ENCODE data around the gene C1QA.

Gene C1QA

DNA sequence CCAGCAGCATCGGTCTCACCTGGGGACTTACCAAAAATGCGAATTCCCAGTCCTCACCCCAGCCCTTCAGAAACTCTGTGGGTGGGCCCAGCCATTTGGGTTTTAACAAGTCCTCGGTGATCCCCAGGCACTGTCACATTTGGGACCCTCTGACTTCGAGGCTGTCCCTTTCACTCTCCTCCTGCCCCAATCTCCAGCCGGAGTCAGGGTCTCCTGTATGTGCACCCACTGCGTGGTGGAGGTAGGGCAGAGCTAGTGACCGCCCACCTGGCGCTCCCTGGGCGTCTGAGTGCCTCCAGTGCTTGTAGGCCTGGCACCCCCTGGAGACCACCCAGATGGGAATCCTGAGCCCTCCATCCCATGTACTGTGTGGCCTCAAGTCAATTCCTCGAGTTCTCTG, 42.0 kb upstream of the C1QA start:
- H3K4me1 ChIP-seq (ENCODE audit: control insufficient read depth, insufficient read depth, low read length), result no peaks in the 10 kb centered on the region
- H3K36me3 ChIP-seq (ENCODE audit: control insufficient read depth in 2 of 2, insufficient read depth in 1 of 2, low read length in 2 of 2), result no peaks in the 10 kb centered on the region
- no peaks in the 10 kb centered on the region for H3K9me3 ChIP-seq (ENCODE audit: control insufficient read depth, insufficient read depth, low read depth, low read length)
- no peak overlapping the region for H3K4me3 ChIP-seq (ENCODE audit: low read depth, low read length)
- H3K27ac ChIP-seq (ENCODE audit: extremely low read depth, low read depth, low read length), result no peak overlapping the region
- TF ChIP-seq MEIS1 (CRISPR knock-in tag; IDR thresholded peaks at IDR 0.05; ENCODE audit: borderline replicate concordance) (no peak), ZNF350 (tag by site-specific recombination; IDR thresholded peaks at IDR 0.05) (no peak), ZNF214 (tag by site-specific recombination; IDR thresholded peaks at IDR 0.05; ENCODE audit: borderline replicate concordance) (no peak), ZNF510 (tag by site-specific recombination; IDR thresholded peaks at IDR 0.05; ENCODE audit: insufficient replicate concordance) (no peak), ZBTB48 (tag by site-specific recombination; IDR thresholded peaks at IDR 0.05) (no peak), ZNF610 (tag by site-specific recombination; IDR thresholded peaks at IDR 0.05; ENCODE audit: borderline replicate concordance) (no peak), ZNF548 (tag by site-specific recombination; IDR thresholded peaks at IDR 0.05) (no peak), ZSCAN23 (tag by site-specific recombination; IDR thresholded peaks at IDR 0.05) (no peak), GLI2 (tag by site-specific recombination; IDR thresholded peaks at IDR 0.05; ENCODE audit: borderline replicate concordance, low read depth) (no peak), GLIS2 (tag by site-specific recombination; IDR thresholded peaks at IDR 0.05) (no peak), ZNF529 (tag by site-specific recombination; IDR thresholded peaks at IDR 0.05; ENCODE audit: insufficient replicate concordance) (no peak), ZIC2 (tag by site-specific recombination; IDR thresholded peaks at IDR 0.05) (no peak), ZBTB17 (tag by site-specific recombination; IDR thresholded peaks at IDR 0.05) (no peak), ZNF302 (tag by site-specific recombination; IDR thresholded peaks at IDR 0.05; ENCODE audit: low read depth) (no peak)
- TF ChIP-seq, protein P1, sequence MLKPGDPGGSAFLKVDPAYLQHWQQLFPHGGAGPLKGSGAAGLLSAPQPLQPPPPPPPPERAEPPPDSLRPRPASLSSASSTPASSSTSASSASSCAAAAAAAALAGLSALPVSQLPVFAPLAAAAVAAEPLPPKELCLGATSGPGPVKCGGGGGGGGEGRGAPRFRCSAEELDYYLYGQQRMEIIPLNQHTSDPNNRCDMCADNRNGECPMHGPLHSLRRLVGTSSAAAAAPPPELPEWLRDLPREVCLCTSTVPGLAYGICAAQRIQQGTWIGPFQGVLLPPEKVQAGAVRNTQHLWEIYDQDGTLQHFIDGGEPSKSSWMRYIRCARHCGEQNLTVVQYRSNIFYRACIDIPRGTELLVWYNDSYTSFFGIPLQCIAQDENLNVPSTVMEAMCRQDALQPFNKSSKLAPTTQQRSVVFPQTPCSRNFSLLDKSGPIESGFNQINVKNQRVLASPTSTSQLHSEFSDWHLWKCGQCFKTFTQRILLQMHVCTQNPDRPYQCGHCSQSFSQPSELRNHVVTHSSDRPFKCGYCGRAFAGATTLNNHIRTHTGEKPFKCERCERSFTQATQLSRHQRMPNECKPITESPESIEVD (tag by site-specific recombination; IDR thresholded peaks at IDR 0.05), result no peak
- TF ChIP-seq, protein P2, sequence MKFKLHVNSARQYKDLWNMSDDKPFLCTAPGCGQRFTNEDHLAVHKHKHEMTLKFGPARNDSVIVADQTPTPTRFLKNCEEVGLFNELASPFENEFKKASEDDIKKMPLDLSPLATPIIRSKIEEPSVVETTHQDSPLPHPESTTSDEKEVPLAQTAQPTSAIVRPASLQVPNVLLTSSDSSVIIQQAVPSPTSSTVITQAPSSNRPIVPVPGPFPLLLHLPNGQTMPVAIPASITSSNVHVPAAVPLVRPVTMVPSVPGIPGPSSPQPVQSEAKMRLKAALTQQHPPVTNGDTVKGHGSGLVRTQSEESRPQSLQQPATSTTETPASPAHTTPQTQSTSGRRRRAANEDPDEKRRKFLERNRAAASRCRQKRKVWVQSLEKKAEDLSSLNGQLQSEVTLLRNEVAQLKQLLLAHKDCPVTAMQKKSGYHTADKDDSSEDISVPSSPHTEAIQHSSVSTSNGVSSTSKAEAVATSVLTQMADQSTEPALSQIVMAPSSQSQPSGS (tag by site-specific recombination; IDR thresholded peaks at IDR 0.05; ENCODE audit: low read depth), result no peak
- TF ChIP-seq, protein P3, sequence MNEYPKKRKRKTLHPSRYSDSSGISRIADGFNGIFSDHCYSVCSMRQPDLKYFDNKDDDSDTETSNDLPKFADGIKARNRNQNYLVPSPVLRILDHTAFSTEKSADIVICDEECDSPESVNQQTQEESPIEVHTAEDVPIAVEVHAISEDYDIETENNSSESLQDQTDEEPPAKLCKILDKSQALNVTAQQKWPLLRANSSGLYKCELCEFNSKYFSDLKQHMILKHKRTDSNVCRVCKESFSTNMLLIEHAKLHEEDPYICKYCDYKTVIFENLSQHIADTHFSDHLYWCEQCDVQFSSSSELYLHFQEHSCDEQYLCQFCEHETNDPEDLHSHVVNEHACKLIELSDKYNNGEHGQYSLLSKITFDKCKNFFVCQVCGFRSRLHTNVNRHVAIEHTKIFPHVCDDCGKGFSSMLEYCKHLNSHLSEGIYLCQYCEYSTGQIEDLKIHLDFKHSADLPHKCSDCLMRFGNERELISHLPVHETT (tag by site-specific recombination; IDR thresholded peaks at IDR 0.05), result no peak
- TF ChIP-seq, protein P4, sequence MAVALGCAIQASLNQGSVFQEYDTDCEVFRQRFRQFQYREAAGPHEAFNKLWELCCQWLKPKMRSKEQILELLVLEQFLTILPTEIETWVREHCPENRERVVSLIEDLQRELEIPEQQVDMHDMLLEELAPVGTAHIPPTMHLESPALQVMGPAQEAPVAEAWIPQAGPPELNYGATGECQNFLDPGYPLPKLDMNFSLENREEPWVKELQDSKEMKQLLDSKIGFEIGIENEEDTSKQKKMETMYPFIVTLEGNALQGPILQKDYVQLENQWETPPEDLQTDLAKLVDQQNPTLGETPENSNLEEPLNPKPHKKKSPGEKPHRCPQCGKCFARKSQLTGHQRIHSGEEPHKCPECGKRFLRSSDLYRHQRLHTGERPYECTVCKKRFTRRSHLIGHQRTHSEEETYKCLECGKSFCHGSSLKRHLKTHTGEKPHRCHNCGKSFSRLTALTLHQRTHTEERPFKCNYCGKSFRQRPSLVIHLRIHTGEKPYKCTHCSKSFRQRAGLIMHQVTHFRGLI (tag by site-specific recombination; IDR thresholded peaks at IDR 0.05), result no peak
- ChIA-PET POLR2A (no interaction called here), CTCF (interaction anchor here (0.7 kb wide), 1 partner anchor 138 kb away, joined by 3 read pairs; no protein-coding TSS in a partner anchor)

DNA sequence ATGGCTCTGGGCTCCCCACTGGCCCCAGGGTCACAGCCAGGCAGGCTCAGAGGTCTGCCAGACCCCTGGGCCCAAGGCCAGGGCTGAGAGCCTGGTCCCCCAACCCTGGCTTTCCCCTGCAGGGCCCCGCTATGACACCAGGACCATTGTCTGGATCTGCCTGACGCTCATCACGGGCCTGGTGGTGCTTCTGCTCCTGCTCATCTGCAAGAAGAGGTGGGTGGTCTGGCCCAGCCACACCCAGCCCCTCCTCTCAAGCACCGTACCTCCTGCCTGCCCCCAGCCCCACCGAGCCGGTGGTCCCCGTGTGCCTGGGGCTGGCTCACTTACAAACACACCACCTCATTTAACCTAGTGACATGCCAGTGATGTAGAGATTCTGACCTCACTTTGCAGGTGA, 41.3 kb upstream of the C1QA start:
- H3K4me3 ChIP-seq (ENCODE audit: low read depth, low read length), result no peak overlapping the region
- no peak overlapping the region for H3K27ac ChIP-seq (ENCODE audit: extremely low read depth, low read depth, low read length)
- ChIA-PET CTCF (interaction anchor here (0.7 kb wide), 1 partner anchor 137 kb away, joined by 3 read pairs; no protein-coding TSS in a partner anchor), POLR2A (no interaction called here)
- no peaks in the 10 kb centered on the region for H3K4me1 ChIP-seq (ENCODE audit: control insufficient read depth, insufficient read depth, low read length)
- H3K9me3 ChIP-seq (ENCODE audit: control insufficient read depth, insufficient read depth, low read depth, low read length), result no peaks in the 10 kb centered on the region
- TF ChIP-seq MEIS1 (CRISPR knock-in tag; IDR thresholded peaks at IDR 0.05; ENCODE audit: borderline replicate concordance) (no peak), SCRT1 (tag by site-specific recombination; IDR thresholded peaks at IDR 0.05; ENCODE audit: borderline replicate concordance) (no peak), ZNF132 (tag by site-specific recombination; IDR thresholded peaks at IDR 0.05; ENCODE audit: borderline replicate concordance) (no peak), ZNF768 (tag by site-specific recombination; IDR thresholded peaks at IDR 0.05) (0 out of 2 replicates have a peak, but pooled peaks have one; percentile 23), ZNF560 (tag by site-specific recombination; IDR thresholded peaks at IDR 0.05; ENCODE audit: borderline replicate concordance) (no peak)
- TF ChIP-seq, protein P5, sequence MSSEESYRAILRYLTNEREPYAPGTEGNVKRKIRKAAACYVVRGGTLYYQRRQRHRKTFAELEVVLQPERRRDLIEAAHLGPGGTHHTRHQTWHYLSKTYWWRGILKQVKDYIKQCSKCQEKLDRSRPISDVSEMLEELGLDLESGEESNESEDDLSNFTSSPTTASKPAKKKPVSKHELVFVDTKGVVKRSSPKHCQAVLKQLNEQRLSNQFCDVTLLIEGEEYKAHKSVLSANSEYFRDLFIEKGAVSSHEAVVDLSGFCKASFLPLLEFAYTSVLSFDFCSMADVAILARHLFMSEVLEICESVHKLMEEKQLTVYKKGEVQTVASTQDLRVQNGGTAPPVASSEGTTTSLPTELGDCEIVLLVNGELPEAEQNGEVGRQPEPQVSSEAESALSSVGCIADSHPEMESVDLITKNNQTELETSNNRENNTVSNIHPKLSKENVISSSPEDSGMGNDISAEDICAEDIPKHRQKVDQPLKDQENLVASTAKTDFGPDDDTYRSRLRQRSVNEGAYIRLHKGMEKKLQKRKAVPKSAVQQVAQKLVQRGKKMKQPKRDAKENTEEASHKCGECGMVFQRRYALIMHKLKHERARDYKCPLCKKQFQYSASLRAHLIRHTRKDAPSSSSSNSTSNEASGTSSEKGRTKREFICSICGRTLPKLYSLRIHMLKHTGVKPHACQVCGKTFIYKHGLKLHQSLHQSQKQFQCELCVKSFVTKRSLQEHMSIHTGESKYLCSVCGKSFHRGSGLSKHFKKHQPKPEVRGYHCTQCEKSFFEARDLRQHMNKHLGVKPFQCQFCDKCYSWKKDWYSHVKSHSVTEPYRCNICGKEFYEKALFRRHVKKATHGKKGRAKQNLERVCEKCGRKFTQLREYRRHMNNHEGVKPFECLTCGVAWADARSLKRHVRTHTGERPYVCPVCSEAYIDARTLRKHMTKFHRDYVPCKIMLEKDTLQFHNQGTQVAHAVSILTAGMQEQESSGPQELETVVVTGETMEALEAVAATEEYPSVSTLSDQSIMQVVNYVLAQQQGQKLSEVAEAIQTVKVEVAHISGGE (tag by site-specific recombination; conservative IDR thresholded peaks at IDR 0.05; ENCODE audit: low read depth), result no peak
- no peaks in the 10 kb centered on the region for H3K36me3 ChIP-seq (ENCODE audit: control insufficient read depth in 2 of 2, insufficient read depth in 1 of 2, low read length in 2 of 2)

Measured in HEK293 (cell line).